Muscle of back (tissue), 11 donors: ENCODE results near the gene CEP89. TPM values are rescaled to one million over a fixed set of nuclear protein-coding genes. Genes with fewer than 3 reads are reported as not detected.
"Not testable (repeated sequence)": the region's sequence is repeated elsewhere in the genome, so short reads cannot be mapped to it uniquely, and the experiment has no call there.

Experiments
- DNase-seq, 3 donors: peaks; one replicate each; pipeline versions ENCODE4 v3.0.0 to v3.0.0-alpha.2; 2013
- polyA plus RNA-seq, 10 donors: library from polyadenylated mRNA; unstranded; fragments of 120-200 nt; gene quantifications; one replicate each; pipeline ENCODE4 v1.2.1, GENCODE V29; 2013; ENCODE audit not compliant: insufficient read length in 10 of 10

Gene CEP89
- polyA plus RNA-seq, 10 donors = 15.6 to 23.1 (median 19.9) TPM

GRCh38 chr19:32971012-32971595 lies 654 bp downstream of the CEP89 start:
- DNase-seq = peak in 1 of 3 donors; percentile 20

GRCh38 chr19:32969549-32969948 lies 2.2 kb downstream of the CEP89 start:
- no peak for DNase-seq

- no peak for DNase-seq
Observed at GRCh38 chr19:32966750-32967149, 5.0 kb downstream of the CEP89 start.

GRCh38 chr19:32945260-32945659 lies 26.5 kb downstream of the CEP89 start:
- DNase-seq = no peak

GRCh38 chr19:32941273-32941672 lies 30.5 kb downstream of the CEP89 start:
- DNase-seq = not testable (repeated sequence)

- no peak for DNase-seq
Observed at GRCh38 chr19:32936065-32936464, 35.7 kb downstream of the CEP89 start.

GRCh38 chr19:32935629-32936028 lies 36.1 kb downstream of the CEP89 start:
- no peak for DNase-seq

- no peak for DNase-seq
Observed at GRCh38 chr19:32933571-32933970, 38.2 kb downstream of the CEP89 start.

- no peak for DNase-seq
Observed at GRCh38 chr19:32930567-32930966, 41.2 kb downstream of the CEP89 start.

GRCh38 chr19:32928806-32929205 lies 43.0 kb downstream of the CEP89 start:
- DNase-seq = no peak

- no peak for DNase-seq
Observed at GRCh38 chr19:32924200-32924599, 47.6 kb downstream of the CEP89 start.

- no peak for DNase-seq
Observed at GRCh38 chr19:32921624-32922023, 50.1 kb downstream of the CEP89 start.

- DNase-seq = no peak
Observed at GRCh38 chr19:32919365-32919764, 52.4 kb downstream of the CEP89 start.

GRCh38 chr19:32917616-32917996 lies 54.2 kb downstream of the CEP89 start:
- DNase-seq = no peak

- DNase-seq = no peak
Observed at GRCh38 chr19:32916969-32917615, 54.7 kb downstream of the CEP89 start.

- peak in 1 of 3 donors; percentile 1 for DNase-seq
Observed at GRCh38 chr19:32914879-32915660, 56.7 kb downstream of the CEP89 start.

- no peak for DNase-seq
Observed at GRCh38 chr19:32911467-32911866, 60.3 kb downstream of the CEP89 start.

GRCh38 chr19:32910874-32911273 lies 60.9 kb downstream of the CEP89 start:
- DNase-seq = no peak

- DNase-seq = no peak
Observed at GRCh38 chr19:32910094-32910493, 61.7 kb downstream of the CEP89 start.

GRCh38 chr19:32909257-32909656 lies 62.5 kb downstream of the CEP89 start:
- DNase-seq = no peak

- no peak for DNase-seq
Observed at GRCh38 chr19:32908641-32909190, 63.0 kb downstream of the CEP89 start.

GRCh38 chr19:32902448-32902847 lies 69.3 kb downstream of the CEP89 start:
- DNase-seq = no peak
